Panc1 (cell line): ENCODE measurements around the gene POLRMT. TPM values are rescaled to one million over a fixed set of nuclear protein-coding genes. Genes with fewer than 3 reads are reported as not detected.

Source experiments
- ATAC-seq: fragments of 200-7000 bp; cut with Tn5 transposase; 2 replicates; pipeline ENCODE4 v1.9.1; 2020; ENCODE audit warnings: mild to moderate bottlenecking, moderate library complexity
- BruUV-seq: library from RNA; stranded (reverse); fragments of 400-500 nt; replicated peaks from 2 replicates; lab custom pipeline; 2021; lab: Mats Ljungman, UMichigan
- CTCF ChIA-PET: fragments of 300-600 bp; sonication (Branson Sonifier 250); formaldehyde crosslinking; loops from one replicate; lab custom pipeline; 2022; ENCODE audit warnings: antibody characterized with exemption; lab: Charles Lee
- POLR2A ChIA-PET: fragments of 300-600 bp; sonication (Branson Sonifier 250); formaldehyde crosslinking; loops from one replicate; lab custom pipeline; 2022; ENCODE audit warnings: antibody characterized with exemption; lab: Charles Lee
- DNase-seq: peaks from one replicate; pipeline ENCODE4 v3.0.0-alpha.2; 2010; ENCODE audit warnings: low read depth, low spot score
- H3K27ac ChIP-seq: 2 replicates; pipeline ENCODE4 v1.5.1; 2011; ENCODE audit warnings: mild to moderate bottlenecking, low read length, inconsistent platforms
- H3K27me3 ChIP-seq: fragments of 200-500 bp; sonication (Bioruptor generic); 2 replicates; pipeline ENCODE4 v1.6.0; 2014; ENCODE audit warnings: low read length, inconsistent platforms; ENCODE audit not compliant: control insufficient read depth, insufficient read depth
- H3K36me3 ChIP-seq: fragments of 200-500 bp; sonication (Bioruptor generic); 2 replicates; pipeline ENCODE4 v1.5.1; 2014; ENCODE audit warnings: inconsistent platforms, mild to moderate bottlenecking, low read length, moderate library complexity; ENCODE audit not compliant: control insufficient read depth, insufficient read depth
- H3K4me1 ChIP-seq: 2 replicates; pipeline ENCODE4 v1.5.1; 2011; ENCODE audit warnings: inconsistent platforms, mild to moderate bottlenecking, low read length, moderate library complexity; ENCODE audit not compliant: control insufficient read depth, insufficient read depth
- H3K4me3 ChIP-seq, 2 experiments: 2 replicates each; pipeline ENCODE4 v1.5.1; 2011 to 2012; ENCODE audit warnings: low read depth in 2 of 2, low read length in 2 of 2, mild to moderate bottlenecking in 2 of 2, inconsistent platforms in 1 of 2, moderate library complexity in 1 of 2
- H3K9me3 ChIP-seq: fragments of 200-500 bp; sonication (Bioruptor generic); 2 replicates; pipeline ENCODE4 v1.5.1; 2014; ENCODE audit warnings: low read depth, mild to moderate bottlenecking, inconsistent platforms, low read length, moderate library complexity; ENCODE audit not compliant: control insufficient read depth, insufficient read depth
- POLR2AphosphoS5 ChIP-seq: IDR thresholded peaks from 2 replicates; pipeline ENCODE4 v1.6.1; 2012; ENCODE audit warnings: mild to moderate bottlenecking, low read depth, low read length, moderate library complexity
- SIN3A ChIP-seq: IDR thresholded peaks from 2 replicates; pipeline ENCODE4 v1.6.1; 2012; ENCODE audit warnings: low read depth, mild to moderate bottlenecking, low read length, moderate library complexity, borderline replicate concordance; ENCODE audit not compliant: insufficient read depth
- TCF7L2 ChIP-seq: IDR thresholded peaks from 2 replicates; pipeline ENCODE4 v1.6.1; 2011; ENCODE audit warnings: mild to moderate bottlenecking, low read depth, low read length, inconsistent platforms
- in situ Hi-C: cut with HindIII; loops from 2 replicates; pipeline ENCODE4 v1.10.0; 2016; ENCODE audit warnings: low sequenced_read_pairs, low pct_unique_long_range_greater_than_20kb
- intact Hi-C: fragments of 100-400 bp; cut with micrococcal nuclease; formaldehyde crosslinking; loops from one replicate; pipeline ENCODE4 v1.10.0; 2022; ENCODE audit not compliant: unreplicated experiment
- total RNA-seq: library from RNA; stranded (reverse); gene quantifications from one replicate; pipeline ENCODE4 v1.2.1, GENCODE V29; 2021; ENCODE audit not compliant: unreplicated experiment
- TF ChIP-seq, protein P1 (sequence below): fragments of 450-650 bp; IDR thresholded peaks from 2 replicates; pipeline ENCODE4 v1.5.1; 2017; ENCODE audit warnings: mild to moderate bottlenecking
- TF ChIP-seq, protein P2 (sequence below), 2 experiments: IDR thresholded peaks; 2 replicates each; pipeline ENCODE4 v1.6.1; 2011 to 2012; ENCODE audit warnings: low read depth in 2 of 2, control low read depth in 1 of 2, low read length in 1 of 2, mild to moderate bottlenecking in 1 of 2, moderate library complexity in 1 of 2; ENCODE audit not compliant: insufficient read depth in 1 of 2

POLRMT gene
- total RNA-seq, 1 experiment from 2014 or later, result 56.0 TPM

GRCh38 chr19:579111-579841 lies 54.1 kb downstream of the POLRMT start:
- CTCF ChIA-PET, result no interaction called here
- intact Hi-C loops, result no loop called here
- DNase-seq (no peak), ATAC-seq (no peak)
- in situ Hi-C loops, result no loop called here
- H3K9me3 ChIP-seq, result no peaks in the 10 kb centered on the region
- H3K4me1 ChIP-seq, result peaks cover 28% of the 10 kb centered on the region
- no peak for TF ChIP-seq SIN3A
- no peak for TF ChIP-seq TCF7L2
- TF ChIP-seq, protein P1, sequence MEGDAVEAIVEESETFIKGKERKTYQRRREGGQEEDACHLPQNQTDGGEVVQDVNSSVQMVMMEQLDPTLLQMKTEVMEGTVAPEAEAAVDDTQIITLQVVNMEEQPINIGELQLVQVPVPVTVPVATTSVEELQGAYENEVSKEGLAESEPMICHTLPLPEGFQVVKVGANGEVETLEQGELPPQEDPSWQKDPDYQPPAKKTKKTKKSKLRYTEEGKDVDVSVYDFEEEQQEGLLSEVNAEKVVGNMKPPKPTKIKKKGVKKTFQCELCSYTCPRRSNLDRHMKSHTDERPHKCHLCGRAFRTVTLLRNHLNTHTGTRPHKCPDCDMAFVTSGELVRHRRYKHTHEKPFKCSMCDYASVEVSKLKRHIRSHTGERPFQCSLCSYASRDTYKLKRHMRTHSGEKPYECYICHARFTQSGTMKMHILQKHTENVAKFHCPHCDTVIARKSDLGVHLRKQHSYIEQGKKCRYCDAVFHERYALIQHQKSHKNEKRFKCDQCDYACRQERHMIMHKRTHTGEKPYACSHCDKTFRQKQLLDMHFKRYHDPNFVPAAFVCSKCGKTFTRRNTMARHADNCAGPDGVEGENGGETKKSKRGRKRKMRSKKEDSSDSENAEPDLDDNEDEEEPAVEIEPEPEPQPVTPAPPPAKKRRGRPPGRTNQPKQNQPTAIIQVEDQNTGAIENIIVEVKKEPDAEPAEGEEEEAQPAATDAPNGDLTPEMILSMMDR, result no peak
- TF ChIP-seq POLR2AphosphoS5, result no peak
- TF ChIP-seq, protein P2, sequence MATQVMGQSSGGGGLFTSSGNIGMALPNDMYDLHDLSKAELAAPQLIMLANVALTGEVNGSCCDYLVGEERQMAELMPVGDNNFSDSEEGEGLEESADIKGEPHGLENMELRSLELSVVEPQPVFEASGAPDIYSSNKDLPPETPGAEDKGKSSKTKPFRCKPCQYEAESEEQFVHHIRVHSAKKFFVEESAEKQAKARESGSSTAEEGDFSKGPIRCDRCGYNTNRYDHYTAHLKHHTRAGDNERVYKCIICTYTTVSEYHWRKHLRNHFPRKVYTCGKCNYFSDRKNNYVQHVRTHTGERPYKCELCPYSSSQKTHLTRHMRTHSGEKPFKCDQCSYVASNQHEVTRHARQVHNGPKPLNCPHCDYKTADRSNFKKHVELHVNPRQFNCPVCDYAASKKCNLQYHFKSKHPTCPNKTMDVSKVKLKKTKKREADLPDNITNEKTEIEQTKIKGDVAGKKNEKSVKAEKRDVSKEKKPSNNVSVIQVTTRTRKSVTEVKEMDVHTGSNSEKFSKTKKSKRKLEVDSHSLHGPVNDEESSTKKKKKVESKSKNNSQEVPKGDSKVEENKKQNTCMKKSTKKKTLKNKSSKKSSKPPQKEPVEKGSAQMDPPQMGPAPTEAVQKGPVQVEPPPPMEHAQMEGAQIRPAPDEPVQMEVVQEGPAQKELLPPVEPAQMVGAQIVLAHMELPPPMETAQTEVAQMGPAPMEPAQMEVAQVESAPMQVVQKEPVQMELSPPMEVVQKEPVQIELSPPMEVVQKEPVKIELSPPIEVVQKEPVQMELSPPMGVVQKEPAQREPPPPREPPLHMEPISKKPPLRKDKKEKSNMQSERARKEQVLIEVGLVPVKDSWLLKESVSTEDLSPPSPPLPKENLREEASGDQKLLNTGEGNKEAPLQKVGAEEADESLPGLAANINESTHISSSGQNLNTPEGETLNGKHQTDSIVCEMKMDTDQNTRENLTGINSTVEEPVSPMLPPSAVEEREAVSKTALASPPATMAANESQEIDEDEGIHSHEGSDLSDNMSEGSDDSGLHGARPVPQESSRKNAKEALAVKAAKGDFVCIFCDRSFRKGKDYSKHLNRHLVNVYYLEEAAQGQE (IDR thresholded peaks at IDR 0.05; ENCODE audit: insufficient read depth in 1 of 2, low read depth in 2 of 2, low read length in 1 of 2), result no peak
- no peak overlapping the region for H3K27ac ChIP-seq
- POLR2A ChIA-PET, result no interaction called here
- H3K27me3 ChIP-seq, result no peaks in the 10 kb centered on the region
- no peak overlapping the region for H3K4me3 ChIP-seq
- peaks cover 5% of the 10 kb centered on the region; the same call in 1 of the 2 replicates for H3K36me3 ChIP-seq
- BruUV-seq, result no TSS peak

DNA sequence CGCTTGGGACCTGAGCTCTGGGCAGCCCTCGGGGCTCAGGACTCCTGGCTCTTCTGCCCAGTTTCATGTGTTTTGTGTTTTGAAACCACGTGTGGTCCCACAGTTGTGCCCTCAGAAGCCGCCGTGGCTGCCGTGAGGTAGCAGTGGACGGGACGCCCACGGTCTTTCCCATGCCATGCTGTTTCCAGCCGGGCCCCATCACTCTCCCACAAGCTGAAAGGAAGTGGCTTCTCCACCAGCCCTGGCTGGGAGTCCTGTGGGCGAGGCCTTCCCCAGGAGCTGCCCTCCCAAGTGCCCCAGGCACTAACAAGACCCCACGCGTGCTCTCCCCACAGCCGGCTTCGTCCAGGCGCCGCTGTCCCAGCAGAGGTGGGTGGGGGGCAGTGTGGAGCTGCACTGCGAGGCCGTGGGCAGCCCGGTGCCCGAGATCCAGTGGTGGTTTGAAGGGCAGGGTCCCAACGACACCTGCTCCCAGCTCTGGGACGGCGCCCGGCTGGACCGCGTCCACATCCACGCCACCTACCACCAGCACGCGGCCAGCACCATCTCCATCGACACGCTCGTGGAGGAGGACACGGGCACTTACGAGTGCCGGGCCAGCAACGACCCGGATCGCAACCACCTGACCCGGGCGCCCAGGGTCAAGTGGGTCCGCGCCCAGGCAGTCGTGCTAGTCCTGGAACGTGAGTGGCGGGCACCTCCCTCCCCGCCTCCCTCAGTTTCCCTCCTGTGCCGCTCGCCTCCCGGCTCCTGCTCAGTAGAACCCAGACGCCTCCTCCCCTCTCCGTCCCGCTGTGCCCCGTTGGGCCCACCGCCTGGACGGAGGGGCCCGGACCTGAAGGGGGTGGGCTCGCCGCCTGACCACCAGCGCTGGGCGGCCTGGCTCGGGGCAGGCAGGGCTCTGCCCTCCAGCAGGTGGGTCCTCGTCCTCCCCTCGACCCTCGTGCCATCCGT lies 55.6 kb downstream of the POLRMT start:
- no TSS peak for BruUV-seq
- in situ Hi-C loops (no loop called here), intact Hi-C loops (no loop called here)
- Histone ChIP-seq H3K4me1 (peaks cover 16% of the 10 kb centered on the region), H3K4me3 (no peak overlapping the region), H3K27ac (no peak overlapping the region), H3K27me3 (no peaks in the 10 kb centered on the region), H3K9me3 (no peaks in the 10 kb centered on the region), H3K36me3 (peaks cover 9% of the 10 kb centered on the region; the same call in 1 of the 2 replicates)
- ChIA-PET POLR2A (no interaction called here), CTCF (no interaction called here)
- no peak for DNase-seq
- ATAC-seq, result no peak
- TF ChIP-seq POLR2AphosphoS5 (no peak), SIN3A (no peak), TCF7L2 (no peak)
- TF ChIP-seq, protein P2 (IDR thresholded peaks at IDR 0.05; ENCODE audit: insufficient read depth in 1 of 2, low read depth in 2 of 2, low read length in 1 of 2), result no peak
- TF ChIP-seq, protein P1, result no peak; the same call in 1 of the 2 replicates
